OCI-LY1 (cell line): ENCODE results near the gene OMP.

Experiments used
- CTCF ChIP-seq: fragments of 200-600 bp; sonication (generic), shearing (Covaris generic); IDR thresholded peaks from 2 replicates; pipeline ENCODE4 v1.5.1; 2017; ENCODE audit warnings: mild to moderate bottlenecking, antibody characterized with exemption, low read length, moderate library complexity, mixed read lengths
- EZH2 ChIP-seq: fragments of 200-600 bp; sonication (generic), shearing (Covaris generic); IDR thresholded peaks from 2 replicates; pipeline ENCODE4 v1.8.0; 2017; ENCODE audit warnings: borderline replicate concordance, mixed run types, mild to moderate bottlenecking, antibody characterized with exemption, low read length, moderate library complexity, mixed read lengths

GRCh38 chr11:77060234-77060633 lies 42.4 kb upstream of the OMP start:
- TF ChIP-seq CTCF: no peak
- TF ChIP-seq EZH2: no peak
